HUES48 (cell line): Measurements from ENCODE around the gene AKAP4.
A peak's percentile ranks its signal among the peaks of the same experiment; 100 is the strongest.

Source experiments
- H3K27ac ChIP-seq: one replicate; pipeline ENCODE4 v1.7.0; 2013; ENCODE audit warnings: low read depth, low read length, inconsistent platforms
- H3K27me3 ChIP-seq: 2 replicates; pipeline ENCODE4 v1.6.1; 2013; ENCODE audit warnings: mild to moderate bottlenecking, low read length; ENCODE audit not compliant: control insufficient read depth, insufficient read depth
- H3K36me3 ChIP-seq: 2 replicates; pipeline ENCODE4 v1.6.1; 2013; ENCODE audit warnings: low read length; ENCODE audit not compliant: control insufficient read depth, insufficient read depth
- H3K4me1 ChIP-seq: 2 replicates; pipeline ENCODE4 v1.6.1; 2013; ENCODE audit warnings: mild to moderate bottlenecking, low read length; ENCODE audit not compliant: control insufficient read depth, insufficient read depth
- H3K4me3 ChIP-seq: 2 replicates; pipeline ENCODE4 v1.5.1; 2013; ENCODE audit warnings: mild to moderate bottlenecking, low read depth, low read length
- H3K9ac ChIP-seq: 2 replicates; pipeline ENCODE4 v1.6.1; 2013; ENCODE audit warnings: mild to moderate bottlenecking, low read depth, low read length, moderate library complexity
- H3K9me3 ChIP-seq: 2 replicates; pipeline ENCODE4 v1.6.1; 2013; ENCODE audit warnings: low read length; ENCODE audit not compliant: control insufficient read depth, insufficient read depth

Gene AKAP4

GRCh38 chrX:50200907-50201306 is at the start of gene AKAP4:
Gene AKAP4, minus strand, starts transcription at chrX:50201007. Its CDS starts 118 bp downstream, at chrX:50200889.
- no peak within 1 kb of the TSS for H3K9ac ChIP-seq
- H3K4me3 ChIP-seq, result no peak within 1 kb of the TSS
- H3K36me3 ChIP-seq, result no peaks in the 10 kb centered on the region
- H3K27ac ChIP-seq, result no peak within 1 kb of the TSS
- H3K9me3 ChIP-seq, result no peaks in the 10 kb centered on the region
- H3K4me1 ChIP-seq, result peaks cover 6% of the 10 kb centered on the region
- H3K27me3 ChIP-seq, result no peaks in the 10 kb centered on the region

- Histone ChIP-seq H3K9ac (no peak overlapping the region), H3K27me3 (no peaks in the 10 kb centered on the region), H3K4me3 (no peak overlapping the region), H3K4me1 (no peaks in the 10 kb centered on the region), H3K9me3 (no peaks in the 10 kb centered on the region), H3K27ac (no peak overlapping the region), H3K36me3 (no peaks in the 10 kb centered on the region)
Observed at GRCh38 chrX:50211510-50211909, 10.7 kb upstream of the AKAP4 start.

DNA sequence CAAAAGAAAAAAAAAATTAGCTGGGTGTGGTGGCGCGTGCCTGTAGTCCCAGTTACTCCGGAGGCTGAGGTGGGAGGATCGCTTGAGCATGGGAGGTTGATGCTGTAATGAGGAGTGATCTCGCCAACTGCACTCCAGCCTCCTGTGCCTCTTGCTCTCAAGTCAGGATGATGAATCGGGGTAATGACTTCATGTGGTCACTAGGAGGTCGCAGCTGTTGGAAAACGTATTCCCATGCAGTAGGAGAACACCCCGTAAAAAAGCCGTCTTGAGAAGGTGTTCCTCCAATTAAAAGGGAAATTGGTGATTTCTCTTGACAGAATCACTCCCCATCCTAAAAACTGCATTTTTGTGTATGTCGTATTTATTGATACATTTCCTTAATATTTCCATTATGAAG is 5.9 kb upstream of the AKAP4 start:
- no peaks in the 10 kb centered on the region for H3K36me3 ChIP-seq
- no peak overlapping the region for H3K4me3 ChIP-seq
- H3K27me3 ChIP-seq, result no peaks in the 10 kb centered on the region
- H3K9me3 ChIP-seq, result no peaks in the 10 kb centered on the region
- no peak overlapping the region for H3K9ac ChIP-seq
- H3K27ac ChIP-seq, result no peak overlapping the region
- H3K4me1 ChIP-seq, result peaks cover 6% of the 10 kb centered on the region

DNA sequence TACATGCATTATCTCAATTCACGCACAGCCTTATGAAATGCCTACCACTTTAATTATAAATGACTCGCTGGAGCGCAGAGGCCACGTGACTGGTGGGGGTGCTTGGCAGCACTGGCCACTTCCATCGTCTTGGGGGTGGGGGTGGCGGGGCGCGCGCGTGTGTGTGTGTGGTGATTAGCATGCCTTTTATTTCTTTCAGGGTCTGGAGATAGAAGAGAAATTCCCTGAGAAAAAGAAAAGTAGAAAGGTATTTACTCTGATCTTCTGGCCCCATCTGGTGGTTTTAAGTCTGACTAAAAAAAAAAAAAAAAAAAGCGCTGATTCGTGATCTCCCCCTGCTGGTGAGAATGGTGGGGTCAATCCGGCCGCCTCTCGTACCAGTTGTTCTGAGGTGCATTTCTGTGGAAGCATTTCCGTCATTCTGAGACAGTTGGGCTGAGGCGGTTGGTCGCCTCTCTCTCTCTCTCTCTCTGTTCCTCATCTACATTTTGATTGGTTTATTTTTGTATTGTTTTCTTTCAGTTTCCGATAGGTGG is 3.6 kb upstream of the AKAP4 start, which contains the start of gene CCNB3:
CCNB3 (plus strand) TSS at position 402 of the 536 bp plus-strand sequence. CDS start 80,399 bp downstream, outside the sequence.
- no peaks in the 10 kb centered on the region for H3K36me3 ChIP-seq
- H3K4me1 ChIP-seq, result peaks cover 6% of the 10 kb centered on the region
- no peaks in the 10 kb centered on the region for H3K27me3 ChIP-seq
- H3K4me3 ChIP-seq, result peak within 1 kb of the TSS; percentile 46
- no peak within 1 kb of the TSS for H3K27ac ChIP-seq
- H3K9me3 ChIP-seq, result no peaks in the 10 kb centered on the region
- H3K9ac ChIP-seq, result no peak within 1 kb of the TSS

GRCh38 chrX:50202539-50202938 is 1.7 kb upstream of the AKAP4 start:
- Histone ChIP-seq H3K27me3 (no peaks in the 10 kb centered on the region), H3K9me3 (no peaks in the 10 kb centered on the region), H3K4me1 (peaks cover 6% of the 10 kb centered on the region), H3K9ac (no peak overlapping the region), H3K36me3 (no peaks in the 10 kb centered on the region), H3K27ac (no peak overlapping the region), H3K4me3 (no peak overlapping the region)

DNA sequence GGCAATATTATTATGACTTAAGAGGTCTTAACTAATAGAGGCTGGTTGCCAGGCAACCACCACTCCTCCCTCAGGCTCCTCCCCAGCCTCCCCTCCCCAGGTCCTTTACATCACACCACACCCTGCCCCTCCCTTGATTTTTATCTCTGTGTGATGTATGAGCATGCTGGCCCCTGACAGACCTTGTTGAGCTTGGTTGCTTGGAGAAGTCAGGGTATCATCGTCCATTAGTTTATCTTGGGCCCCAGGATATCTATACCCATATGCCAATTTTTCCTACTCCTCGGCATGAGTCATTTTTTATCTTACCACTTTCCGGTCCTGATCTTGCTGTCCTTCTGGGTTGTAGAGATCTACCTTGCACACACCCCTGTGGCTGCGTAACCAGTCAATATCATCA is 2.5 kb downstream of the AKAP4 start:
- Histone ChIP-seq H3K27me3 (no peaks in the 10 kb centered on the region), H3K4me3 (no peak overlapping the region), H3K4me1 (no peaks in the 10 kb centered on the region), H3K36me3 (no peaks in the 10 kb centered on the region), H3K9me3 (no peaks in the 10 kb centered on the region), H3K9ac (no peak overlapping the region), H3K27ac (no peak overlapping the region)

DNA sequence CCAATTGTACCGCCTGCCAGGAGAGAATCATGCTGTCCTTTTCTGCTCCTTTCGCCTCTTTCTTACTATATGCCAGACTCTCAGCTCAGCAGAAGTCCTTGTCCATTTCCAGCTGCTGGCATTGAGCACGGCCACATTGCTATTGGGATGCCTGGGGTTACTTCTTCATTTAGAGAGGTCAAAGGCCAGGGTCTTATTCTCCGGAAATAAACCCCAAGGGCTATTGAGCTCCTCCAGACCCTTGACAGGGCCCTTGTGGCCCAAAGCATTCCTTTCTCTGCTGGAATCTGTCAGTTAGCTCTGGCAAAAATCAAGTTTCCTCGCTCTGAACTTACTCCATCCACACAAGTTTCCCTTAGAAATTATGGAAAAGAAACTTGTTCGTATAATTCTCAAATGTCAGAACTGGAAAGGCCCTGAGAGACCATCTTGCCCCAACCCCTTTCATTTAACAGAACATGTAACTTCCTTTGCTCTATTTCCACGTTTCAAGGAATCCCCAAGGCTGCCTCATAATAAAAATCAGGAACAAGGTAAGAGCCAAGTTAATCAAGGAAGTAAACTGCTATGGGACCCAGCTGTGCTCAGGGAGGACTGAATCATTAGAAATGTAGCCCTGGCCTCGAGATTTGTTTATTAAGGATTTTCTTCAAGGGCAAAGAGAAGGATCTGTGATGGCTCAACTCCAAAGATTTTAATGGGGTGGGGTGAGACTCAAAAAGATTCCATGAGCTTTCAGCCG is 11.8 kb downstream of the AKAP4 start:
- Histone ChIP-seq H3K27ac (no peak overlapping the region), H3K4me3 (no peak overlapping the region), H3K27me3 (no peaks in the 10 kb centered on the region), H3K36me3 (no peaks in the 10 kb centered on the region), H3K9ac (no peak overlapping the region), H3K9me3 (no peaks in the 10 kb centered on the region), H3K4me1 (peaks cover 22% of the 10 kb centered on the region)

DNA sequence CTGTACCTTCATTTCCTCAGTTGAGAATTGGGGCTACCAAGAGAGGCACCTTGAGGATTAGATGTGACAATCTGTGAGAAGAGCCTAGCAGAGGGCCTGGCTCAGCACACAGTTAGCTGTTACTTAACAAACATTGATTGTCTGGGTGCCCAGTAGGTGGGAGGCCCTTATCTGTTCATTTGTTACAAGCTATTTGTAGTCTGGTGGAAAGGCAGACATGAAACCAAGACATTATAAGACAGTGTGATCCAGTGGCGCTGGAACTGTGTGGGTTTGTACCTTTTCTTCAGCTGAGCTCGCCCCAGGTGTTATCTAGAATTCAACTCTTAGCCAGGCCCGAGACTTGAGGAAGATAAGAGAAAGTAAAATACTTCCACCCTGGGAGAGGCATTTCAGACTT is 16.9 kb downstream of the AKAP4 start:
- Histone ChIP-seq H3K27me3 (no peaks in the 10 kb centered on the region), H3K9ac (no peak overlapping the region), H3K4me1 (peaks cover 20% of the 10 kb centered on the region), H3K27ac (no peak overlapping the region), H3K9me3 (no peaks in the 10 kb centered on the region), H3K4me3 (no peak overlapping the region), H3K36me3 (no peaks in the 10 kb centered on the region)

- Histone ChIP-seq H3K4me3 (no peak overlapping the region), H3K4me1 (0 out of 2 replicates have a peak, but pooled peaks cover 2% of the 10 kb centered on the region), H3K27ac (no peak overlapping the region), H3K27me3 (no peaks in the 10 kb centered on the region), H3K9ac (no peak overlapping the region), H3K9me3 (no peaks in the 10 kb centered on the region), H3K36me3 (no peaks in the 10 kb centered on the region)
Observed at GRCh38 chrX:50180073-50180940, 20.5 kb downstream of the AKAP4 start.

DNA sequence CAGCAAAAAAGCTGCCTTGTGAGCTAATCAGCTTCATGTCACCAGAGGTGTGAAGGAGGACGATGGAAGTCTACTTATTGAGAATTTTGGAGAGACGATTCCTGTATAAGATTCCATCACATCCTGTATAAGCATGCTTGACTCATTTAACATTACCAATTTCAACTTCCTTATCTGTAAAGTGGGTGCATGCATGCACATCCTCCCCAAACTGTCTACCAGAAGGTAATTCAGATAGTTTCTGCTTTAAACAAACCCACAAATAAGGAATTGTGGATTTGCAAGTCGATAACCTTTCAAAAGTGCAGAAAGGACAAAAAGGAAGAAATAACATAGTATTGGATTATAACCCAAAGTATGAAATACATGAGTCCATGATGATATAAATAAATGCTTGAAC is 31.1 kb downstream of the AKAP4 start:
- Histone ChIP-seq H3K27ac (no peak overlapping the region), H3K36me3 (no peaks in the 10 kb centered on the region), H3K4me3 (no peak overlapping the region), H3K4me1 (0 out of 2 replicates have a peak, but pooled peaks cover 4% of the 10 kb centered on the region), H3K27me3 (no peaks in the 10 kb centered on the region), H3K9ac (no peak overlapping the region), H3K9me3 (no peaks in the 10 kb centered on the region; the same call in 1 of the 2 replicates)
